SK-N-SH (cell line): Measurements from ENCODE around the gene ANKRD36C.
"Not testable (repeated sequence)": the region's sequence is repeated elsewhere in the genome, so short reads cannot be mapped to it uniquely, and the experiment has no call there.

Experiments used
- CHD2 ChIP-seq: fragments of 150-350 bp; IDR thresholded peaks from 2 replicates; pipeline ENCODE4 v1.6.1; 2018; ENCODE audit warnings: low read length; ENCODE audit not compliant: partially characterized antibody
- EP300 ChIP-seq, 2 experiments: IDR thresholded peaks; 2 replicates each; pipeline versions ENCODE4 v1.4.0 to v1.6.1; 2012; ENCODE audit warnings: borderline replicate concordance in 1 of 2, low read depth in 1 of 2, low read length in 1 of 2
- EZH2phosphoT487 ChIP-seq: fragments of 200-600 bp; sonication (generic); IDR thresholded peaks from 2 replicates; pipeline ENCODE4 v1.6.1; 2017; ENCODE audit warnings: low read depth, mixed run types, mild to moderate bottlenecking, antibody characterized with exemption, moderate library complexity, borderline replicate concordance
- FOSL2 ChIP-seq: IDR thresholded peaks from 2 replicates; pipeline ENCODE4 v1.4.0; 2012; ENCODE audit warnings: low read depth, mild to moderate bottlenecking, moderate library complexity, borderline replicate concordance
- SMC3 ChIP-seq: IDR thresholded peaks from 2 replicates; pipeline ENCODE4 v1.6.1; 2012; ENCODE audit warnings: low read depth, low read length, improper control_type of control experiment
- TAF1 ChIP-seq: IDR thresholded peaks from 2 replicates; pipeline ENCODE4 v1.6.1; 2012; ENCODE audit warnings: low read depth, mild to moderate bottlenecking, low read length, moderate library complexity, borderline replicate concordance
- USF1 ChIP-seq: IDR thresholded peaks from 2 replicates; pipeline ENCODE4 v1.4.0; 2012; ENCODE audit warnings: low read depth, borderline replicate concordance
- TF ChIP-seq, protein P1 (sequence below): fragments of 200-600 bp; sonication (generic); IDR thresholded peaks from 2 replicates; pipeline ENCODE4 v1.6.1; 2017; ENCODE audit warnings: antibody characterized with exemption, mild to moderate bottlenecking, moderate library complexity

GRCh38 chr2:95991351-95992094 lies at the start of gene ANKRD36C:
- not testable (repeated sequence) for TF ChIP-seq TAF1; SMC3; EZH2phosphoT487; FOSL2; CHD2; USF1; EP300 (IDR thresholded peaks at IDR 0.05; ENCODE audit: borderline replicate concordance in 1 of 2, low read depth in 1 of 2, low read length in 1 of 2)
- TF ChIP-seq, protein P1, sequence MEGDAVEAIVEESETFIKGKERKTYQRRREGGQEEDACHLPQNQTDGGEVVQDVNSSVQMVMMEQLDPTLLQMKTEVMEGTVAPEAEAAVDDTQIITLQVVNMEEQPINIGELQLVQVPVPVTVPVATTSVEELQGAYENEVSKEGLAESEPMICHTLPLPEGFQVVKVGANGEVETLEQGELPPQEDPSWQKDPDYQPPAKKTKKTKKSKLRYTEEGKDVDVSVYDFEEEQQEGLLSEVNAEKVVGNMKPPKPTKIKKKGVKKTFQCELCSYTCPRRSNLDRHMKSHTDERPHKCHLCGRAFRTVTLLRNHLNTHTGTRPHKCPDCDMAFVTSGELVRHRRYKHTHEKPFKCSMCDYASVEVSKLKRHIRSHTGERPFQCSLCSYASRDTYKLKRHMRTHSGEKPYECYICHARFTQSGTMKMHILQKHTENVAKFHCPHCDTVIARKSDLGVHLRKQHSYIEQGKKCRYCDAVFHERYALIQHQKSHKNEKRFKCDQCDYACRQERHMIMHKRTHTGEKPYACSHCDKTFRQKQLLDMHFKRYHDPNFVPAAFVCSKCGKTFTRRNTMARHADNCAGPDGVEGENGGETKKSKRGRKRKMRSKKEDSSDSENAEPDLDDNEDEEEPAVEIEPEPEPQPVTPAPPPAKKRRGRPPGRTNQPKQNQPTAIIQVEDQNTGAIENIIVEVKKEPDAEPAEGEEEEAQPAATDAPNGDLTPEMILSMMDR: not testable (repeated sequence)
